ENCODE data around the gene SVIL. TPM values are rescaled to one million over a fixed set of nuclear protein-coding genes. Genes with fewer than 3 reads are reported as not detected.
"Not testable (repeated sequence)": the region's sequence is repeated elsewhere in the genome, so short reads cannot be mapped to it uniquely, and the experiment has no call there.

The SVIL gene
- total and polyA plus RNA-seq, 2 donors (not counting 1 experiment from before 2014, with no cell fraction given) = 0.74 to 0.88 TPM

DNA sequence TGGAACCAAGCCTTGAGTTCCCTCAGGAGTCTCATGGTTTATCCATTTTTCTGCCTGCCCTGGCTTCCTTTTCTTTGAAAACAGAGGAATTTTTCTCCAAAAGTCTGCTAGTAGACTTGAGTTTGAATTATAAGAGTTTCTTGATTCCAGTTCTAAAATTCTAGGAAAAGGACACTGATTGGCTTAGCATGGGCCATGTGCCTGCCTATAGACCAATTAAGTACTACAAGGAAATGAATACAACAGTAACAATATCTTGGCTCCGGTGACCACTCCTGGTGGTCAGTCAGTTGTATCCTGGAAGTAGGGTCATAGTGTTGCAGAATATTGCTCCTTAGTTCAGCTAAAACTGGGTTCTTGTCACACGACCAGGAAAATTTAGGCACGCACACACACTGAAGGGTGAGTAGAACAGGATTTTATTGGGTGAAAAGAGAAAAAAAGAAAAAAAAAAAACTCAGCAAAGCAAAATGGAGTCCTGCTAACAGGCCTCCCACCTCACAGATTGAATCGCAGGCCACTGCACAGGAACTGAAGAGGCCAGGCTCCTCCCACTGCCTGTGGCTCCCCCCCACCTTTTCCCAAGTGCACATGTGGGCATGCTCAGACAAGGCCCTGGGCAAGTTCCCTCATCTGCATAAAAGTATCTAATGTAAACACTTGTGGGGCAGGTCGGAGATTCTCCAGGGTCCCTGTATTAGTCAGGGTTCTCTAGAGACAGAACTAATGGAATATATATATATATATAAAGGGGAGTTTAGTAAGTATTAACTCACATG lies 190.8 kb downstream of the SVIL start:
- H3K36me3 ChIP-seq (replicated peaks in 1 of 2; ENCODE audit: control extremely low read depth in 1 of 2, control insufficient read depth in 1 of 2, extremely low read depth in 1 of 2, insufficient read depth in 2 of 2, low read length in 1 of 2) = no peaks in the 10 kb centered on the region
- no peaks in the 10 kb centered on the region for H3K79me2 ChIP-seq (ENCODE audit: control insufficient read depth, insufficient read depth, low read length)
- DNase-seq (no peak), ATAC-seq (ENCODE audit: low read depth) (no peak)
- H3K4me1 Mint-ChIP-seq = no peaks in the 10 kb centered on the region
- H3K9me3 ChIP-seq (ENCODE audit: control extremely low read depth in 1 of 3, control insufficient read depth in 2 of 3, insufficient read depth in 1 of 3, low read length in 2 of 3) = peaks cover 0 to 4% (median 4%) of the 10 kb centered on the region in 3 donors
- H3K9me3 Mint-ChIP-seq (ENCODE audit: insufficient read depth) = peaks cover 4% of the 10 kb centered on the region
- H3K4me3 Mint-ChIP-seq = no peak overlapping the region
- no peak overlapping the region for H3K9ac ChIP-seq (ENCODE audit: low read length)
- H3K27ac ChIP-seq (ENCODE audit: low read length in 2 of 2) = no peak overlapping the region
- no peaks in the 10 kb centered on the region for H3K27me3 ChIP-seq (replicated peaks in 1 of 4; ENCODE audit: control extremely low read depth in 1 of 4, control insufficient read depth in 3 of 4, insufficient read depth in 4 of 4, low read length in 3 of 4)
- ChIA-PET POLR2A (no interaction called here), CTCF (interaction anchor here (0.6 kb wide), 1 partner anchor 1012 kb away, joined by 4 read pairs; no protein-coding TSS in a partner anchor)
- H3K27me3 Mint-ChIP-seq = no peaks in the 10 kb centered on the region
- intact Hi-C loops (cut with micrococcal nuclease) = no loop called here
- no peak overlapping the region for H2AFZ ChIP-seq (ENCODE audit: insufficient read depth, low read depth, low read length, poor library complexity, severe bottlenecking)
- H3K4me1 ChIP-seq (ENCODE audit: control insufficient read depth in 2 of 2, insufficient read depth in 2 of 2, low read length in 2 of 2) = no peaks in the 10 kb centered on the region
- no CpG with 5 or more reads among the region's 5 CpGs for WGBS (ENCODE audit: insufficient coverage)
- H4K20me1 ChIP-seq (ENCODE audit: control insufficient read depth, insufficient read depth, low read length, poor library complexity, severe bottlenecking) = no peaks in the 10 kb centered on the region
- H3K4me2 ChIP-seq (replicated peaks; ENCODE audit: low read depth, low read length, poor library complexity, severe bottlenecking) = no peak overlapping the region
- no peak for TF ChIP-seq EZH2 (IDR thresholded peaks at IDR 0.05; ENCODE audit: borderline replicate concordance, insufficient read depth, low read depth, low read length, poor library complexity, severe bottlenecking)
- TF ChIP-seq, protein P1, sequence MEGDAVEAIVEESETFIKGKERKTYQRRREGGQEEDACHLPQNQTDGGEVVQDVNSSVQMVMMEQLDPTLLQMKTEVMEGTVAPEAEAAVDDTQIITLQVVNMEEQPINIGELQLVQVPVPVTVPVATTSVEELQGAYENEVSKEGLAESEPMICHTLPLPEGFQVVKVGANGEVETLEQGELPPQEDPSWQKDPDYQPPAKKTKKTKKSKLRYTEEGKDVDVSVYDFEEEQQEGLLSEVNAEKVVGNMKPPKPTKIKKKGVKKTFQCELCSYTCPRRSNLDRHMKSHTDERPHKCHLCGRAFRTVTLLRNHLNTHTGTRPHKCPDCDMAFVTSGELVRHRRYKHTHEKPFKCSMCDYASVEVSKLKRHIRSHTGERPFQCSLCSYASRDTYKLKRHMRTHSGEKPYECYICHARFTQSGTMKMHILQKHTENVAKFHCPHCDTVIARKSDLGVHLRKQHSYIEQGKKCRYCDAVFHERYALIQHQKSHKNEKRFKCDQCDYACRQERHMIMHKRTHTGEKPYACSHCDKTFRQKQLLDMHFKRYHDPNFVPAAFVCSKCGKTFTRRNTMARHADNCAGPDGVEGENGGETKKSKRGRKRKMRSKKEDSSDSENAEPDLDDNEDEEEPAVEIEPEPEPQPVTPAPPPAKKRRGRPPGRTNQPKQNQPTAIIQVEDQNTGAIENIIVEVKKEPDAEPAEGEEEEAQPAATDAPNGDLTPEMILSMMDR (IDR thresholded peaks at IDR 0.05) = no peak
- no peak overlapping the region for H3K27ac Mint-ChIP-seq
- no peak overlapping the region for H3K4me3 ChIP-seq (ENCODE audit: control extremely low read depth in 1 of 5, extremely low read depth in 1 of 5, insufficient read depth in 1 of 5, low read depth in 2 of 5, low read length in 4 of 5)

DNA sequence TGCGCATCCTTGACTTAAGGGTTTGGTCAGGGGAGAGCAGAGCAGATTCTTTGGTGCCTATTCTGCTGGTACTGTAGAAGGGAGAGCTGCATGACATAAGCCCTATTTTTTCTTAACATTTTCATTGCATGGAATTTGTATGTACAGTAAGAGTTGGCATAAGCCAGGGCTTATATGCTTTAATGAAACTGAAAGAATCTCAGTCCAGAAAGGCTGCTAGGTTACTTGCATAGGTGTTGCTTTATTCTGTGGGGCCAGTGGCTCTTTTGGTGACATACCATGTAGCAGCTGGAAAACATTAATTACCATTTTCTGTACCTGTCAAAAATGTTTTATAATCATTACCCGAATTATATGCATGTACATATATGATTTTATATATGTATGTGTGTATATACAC lies 193.8 kb downstream of the SVIL start:
- TF ChIP-seq, protein P1 (IDR thresholded peaks at IDR 0.05) = no peak
- TF ChIP-seq EZH2 (IDR thresholded peaks at IDR 0.05; ENCODE audit: borderline replicate concordance, insufficient read depth, low read depth, low read length, poor library complexity, severe bottlenecking) = no peak
- Mint-ChIP-seq H3K4me1 (no peaks in the 10 kb centered on the region), H3K27ac (no peak overlapping the region), H3K27me3 (no peaks in the 10 kb centered on the region), H3K9me3 (ENCODE audit: insufficient read depth) (peaks cover 6% of the 10 kb centered on the region), H3K4me3 (no peak overlapping the region)
- peaks cover 0 to 16% (median 16%) of the 10 kb centered on the region in 3 donors for H3K9me3 ChIP-seq (ENCODE audit: control extremely low read depth in 1 of 3, control insufficient read depth in 2 of 3, insufficient read depth in 1 of 3, low read length in 2 of 3)
- H4K20me1 ChIP-seq (ENCODE audit: control insufficient read depth, insufficient read depth, low read length, poor library complexity, severe bottlenecking) = no peaks in the 10 kb centered on the region
- intact Hi-C loops (cut with micrococcal nuclease) = no loop called here
- H3K9ac ChIP-seq (ENCODE audit: low read length) = no peak overlapping the region
- no peaks in the 10 kb centered on the region for H3K27me3 ChIP-seq (replicated peaks in 1 of 4; ENCODE audit: control extremely low read depth in 1 of 4, control insufficient read depth in 3 of 4, insufficient read depth in 4 of 4, low read length in 3 of 4)
- WGBS (ENCODE audit: insufficient coverage) = no CpG with 5 or more reads among the region's 2 CpGs
- H3K4me3 ChIP-seq (ENCODE audit: control extremely low read depth in 1 of 5, extremely low read depth in 1 of 5, insufficient read depth in 1 of 5, low read depth in 2 of 5, low read length in 4 of 5) = no peak overlapping the region
- no peak for ATAC-seq (ENCODE audit: low read depth)
- no peak overlapping the region for H2AFZ ChIP-seq (ENCODE audit: insufficient read depth, low read depth, low read length, poor library complexity, severe bottlenecking)
- ChIA-PET POLR2A (no interaction called here), CTCF (interaction anchor here (1.0 kb wide), 1 partner anchor 10 kb away, joined by 5 read pairs; no protein-coding TSS in a partner anchor)
- no peaks in the 10 kb centered on the region for H3K4me1 ChIP-seq (ENCODE audit: control insufficient read depth in 2 of 2, insufficient read depth in 2 of 2, low read length in 2 of 2)
- no peak overlapping the region for H3K4me2 ChIP-seq (replicated peaks; ENCODE audit: low read depth, low read length, poor library complexity, severe bottlenecking)
- DNase-seq = no peak
- no peaks in the 10 kb centered on the region for H3K36me3 ChIP-seq (replicated peaks in 1 of 2; ENCODE audit: control extremely low read depth in 1 of 2, control insufficient read depth in 1 of 2, extremely low read depth in 1 of 2, insufficient read depth in 2 of 2, low read length in 1 of 2)
- H3K27ac ChIP-seq (ENCODE audit: low read length in 2 of 2) = no peak overlapping the region
- H3K79me2 ChIP-seq (ENCODE audit: control insufficient read depth, insufficient read depth, low read length) = no peaks in the 10 kb centered on the region

DNA sequence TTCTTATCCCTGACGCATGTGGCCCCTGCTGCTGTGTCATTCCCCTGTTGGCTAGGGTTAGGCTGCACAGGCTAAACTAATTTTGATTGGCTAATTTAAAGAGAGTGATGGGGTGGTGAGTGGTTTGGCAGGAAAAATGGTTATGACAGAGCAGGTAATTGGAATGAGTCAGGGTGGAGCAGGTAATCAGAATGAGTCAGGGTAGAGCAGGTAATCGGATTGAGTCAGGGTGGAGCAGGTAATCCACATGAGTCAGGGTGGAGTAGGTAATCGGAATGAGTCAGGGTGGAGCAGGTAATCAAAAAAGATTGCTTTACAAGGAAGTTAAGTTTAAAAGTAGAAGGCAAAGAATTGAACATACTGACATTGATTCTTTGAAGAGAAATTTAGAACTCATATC lies 195.8 kb downstream of the SVIL start:
- H3K4me3 Mint-ChIP-seq; H3K4me3 ChIP-seq (ENCODE audit: control extremely low read depth in 1 of 5, extremely low read depth in 1 of 5, insufficient read depth in 1 of 5, low read depth in 2 of 5, low read length in 4 of 5); H4K20me1 ChIP-seq (ENCODE audit: control insufficient read depth, insufficient read depth, low read length, poor library complexity, severe bottlenecking); intact Hi-C loops (cut with micrococcal nuclease); H3K9me3 Mint-ChIP-seq (ENCODE audit: insufficient read depth); DNase-seq; H3K4me1 Mint-ChIP-seq; ATAC-seq (ENCODE audit: low read depth); H3K27me3 Mint-ChIP-seq; H3K36me3 ChIP-seq (replicated peaks in 1 of 2; ENCODE audit: control extremely low read depth in 1 of 2, control insufficient read depth in 1 of 2, extremely low read depth in 1 of 2, insufficient read depth in 2 of 2, low read length in 1 of 2); H3K79me2 ChIP-seq (ENCODE audit: control insufficient read depth, insufficient read depth, low read length); H3K27ac Mint-ChIP-seq; H3K27me3 ChIP-seq (replicated peaks in 1 of 4; ENCODE audit: control extremely low read depth in 1 of 4, control insufficient read depth in 3 of 4, insufficient read depth in 4 of 4, low read length in 3 of 4); H3K4me2 ChIP-seq (replicated peaks; ENCODE audit: low read depth, low read length, poor library complexity, severe bottlenecking); H3K4me1 ChIP-seq (ENCODE audit: control insufficient read depth in 2 of 2, insufficient read depth in 2 of 2, low read length in 2 of 2); POLR2A ChIA-PET; H3K27ac ChIP-seq (ENCODE audit: low read length in 2 of 2); H2AFZ ChIP-seq (ENCODE audit: insufficient read depth, low read depth, low read length, poor library complexity, severe bottlenecking); H3K9ac ChIP-seq (ENCODE audit: low read length); CTCF ChIA-PET: not testable (repeated sequence)
- 100% methylated on average over 3 of the region's 3 CpGs for WGBS (ENCODE audit: insufficient coverage)
- H3K9me3 ChIP-seq (ENCODE audit: control extremely low read depth in 1 of 3, control insufficient read depth in 2 of 3, insufficient read depth in 1 of 3, low read length in 2 of 3) = peaks cover 0 to 19% (median 16%) of the 10 kb centered on the region in 3 donors
